Esophagus squamous epithelium (tissue), 4 donors: ENCODE measurements around the gene ADI1.

Source experiments
- POLR2A ChIP-seq, 4 donors: fragments of 450-650 bp; IDR thresholded peaks; one replicate each; pipeline ENCODE4 v1.6.1; 2017; ENCODE audit warnings: antibody characterized with exemption in 4 of 4, mild to moderate bottlenecking in 4 of 4, moderate library complexity in 3 of 4
- TF ChIP-seq, protein P1 (sequence below), 6 experiments: fragments of 450-650 bp in 4 of 6; fragments of 200-600 bp in 2 of 6; sonication (generic) in 2 of 6; IDR thresholded peaks; one replicate each; pipeline ENCODE4 v1.5.1; 2016 to 2019; ENCODE audit warnings: antibody characterized with exemption in 6 of 6, mild to moderate bottlenecking in 4 of 6, moderate library complexity in 4 of 6

DNA sequence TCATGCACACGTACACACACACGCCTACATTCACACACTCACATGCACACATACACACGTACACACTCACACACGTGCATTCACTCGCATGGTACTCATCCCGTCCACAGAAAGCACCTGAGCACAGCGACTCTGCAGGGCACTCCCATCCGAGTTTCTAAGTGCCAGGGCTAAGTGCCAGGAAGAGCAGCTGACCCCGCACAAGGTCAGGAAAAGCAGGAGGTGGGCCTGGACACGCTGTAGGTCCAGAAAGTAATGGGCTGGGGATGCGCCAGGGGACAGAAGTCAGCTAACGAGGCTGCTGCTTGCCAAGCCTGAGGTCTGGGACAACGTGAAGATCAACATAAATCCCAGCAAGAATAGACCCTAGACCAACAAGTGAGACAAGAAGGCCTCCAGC is 15.8 kb downstream of the ADI1 start:
- TF ChIP-seq, protein P1, sequence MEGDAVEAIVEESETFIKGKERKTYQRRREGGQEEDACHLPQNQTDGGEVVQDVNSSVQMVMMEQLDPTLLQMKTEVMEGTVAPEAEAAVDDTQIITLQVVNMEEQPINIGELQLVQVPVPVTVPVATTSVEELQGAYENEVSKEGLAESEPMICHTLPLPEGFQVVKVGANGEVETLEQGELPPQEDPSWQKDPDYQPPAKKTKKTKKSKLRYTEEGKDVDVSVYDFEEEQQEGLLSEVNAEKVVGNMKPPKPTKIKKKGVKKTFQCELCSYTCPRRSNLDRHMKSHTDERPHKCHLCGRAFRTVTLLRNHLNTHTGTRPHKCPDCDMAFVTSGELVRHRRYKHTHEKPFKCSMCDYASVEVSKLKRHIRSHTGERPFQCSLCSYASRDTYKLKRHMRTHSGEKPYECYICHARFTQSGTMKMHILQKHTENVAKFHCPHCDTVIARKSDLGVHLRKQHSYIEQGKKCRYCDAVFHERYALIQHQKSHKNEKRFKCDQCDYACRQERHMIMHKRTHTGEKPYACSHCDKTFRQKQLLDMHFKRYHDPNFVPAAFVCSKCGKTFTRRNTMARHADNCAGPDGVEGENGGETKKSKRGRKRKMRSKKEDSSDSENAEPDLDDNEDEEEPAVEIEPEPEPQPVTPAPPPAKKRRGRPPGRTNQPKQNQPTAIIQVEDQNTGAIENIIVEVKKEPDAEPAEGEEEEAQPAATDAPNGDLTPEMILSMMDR (IDR thresholded peaks at IDR 0.05) = no peak
- TF ChIP-seq POLR2A (IDR thresholded peaks at IDR 0.05) = no peak
